22Rv1 (cell line): ENCODE measurements around the gene CCNK.

Experiments used
- H3K27ac ChIP-seq: fragments of 450-650 bp; 2 replicates; pipeline ENCODE4 v1.5.1; 2017
- ZFX ChIP-seq: fragments of 450-650 bp; IDR thresholded peaks from 2 replicates; pipeline ENCODE4 v1.6.1; 2017; ENCODE audit warnings: antibody characterized with exemption, borderline replicate concordance
- TF ChIP-seq, protein P1 (sequence below): fragments of 450-650 bp; IDR thresholded peaks from 2 replicates; pipeline ENCODE4 v1.5.1; 2017; ENCODE audit warnings: mild to moderate bottlenecking

The CCNK gene

DNA sequence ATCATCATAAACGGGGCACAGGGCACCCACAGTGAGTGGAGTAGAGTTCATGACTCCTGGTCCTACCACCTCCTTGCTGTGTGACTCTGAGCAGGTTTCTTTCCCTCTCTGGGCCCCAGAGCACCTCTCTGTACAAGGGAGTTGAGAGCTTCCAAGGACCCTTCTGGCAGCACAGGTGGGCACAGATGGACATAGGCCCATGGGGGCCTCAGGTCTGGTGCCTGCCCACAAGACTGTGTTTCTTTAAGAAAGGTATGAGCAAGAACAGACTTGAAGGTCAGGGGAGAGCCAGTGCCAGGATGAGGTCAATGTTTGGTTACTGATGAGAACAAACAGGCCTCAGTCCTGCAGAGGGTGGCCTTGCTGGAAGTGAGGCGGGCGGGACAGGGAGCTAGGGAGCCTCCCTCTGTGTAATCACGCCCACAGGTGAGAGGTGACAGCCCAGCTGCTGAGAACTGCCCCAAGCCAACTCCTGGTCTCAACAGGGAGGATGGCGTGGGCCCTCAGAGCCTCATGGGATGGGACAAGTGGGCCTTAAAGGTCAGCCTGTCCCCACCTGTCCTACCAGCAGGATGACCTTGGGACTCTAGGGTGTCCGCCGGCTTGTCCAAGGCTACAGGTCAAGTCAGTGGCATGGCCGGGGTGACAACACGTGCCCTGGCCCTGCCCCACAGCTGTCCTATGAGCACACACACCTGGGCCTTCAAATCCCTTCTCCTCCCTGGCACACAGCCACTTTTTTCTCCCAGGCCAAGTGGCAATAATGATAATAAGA, 73.7 kb downstream of the CCNK start:
- H3K27ac ChIP-seq, result peak overlapping the region; percentile 20; the same call in 1 of the 2 replicates

DNA sequence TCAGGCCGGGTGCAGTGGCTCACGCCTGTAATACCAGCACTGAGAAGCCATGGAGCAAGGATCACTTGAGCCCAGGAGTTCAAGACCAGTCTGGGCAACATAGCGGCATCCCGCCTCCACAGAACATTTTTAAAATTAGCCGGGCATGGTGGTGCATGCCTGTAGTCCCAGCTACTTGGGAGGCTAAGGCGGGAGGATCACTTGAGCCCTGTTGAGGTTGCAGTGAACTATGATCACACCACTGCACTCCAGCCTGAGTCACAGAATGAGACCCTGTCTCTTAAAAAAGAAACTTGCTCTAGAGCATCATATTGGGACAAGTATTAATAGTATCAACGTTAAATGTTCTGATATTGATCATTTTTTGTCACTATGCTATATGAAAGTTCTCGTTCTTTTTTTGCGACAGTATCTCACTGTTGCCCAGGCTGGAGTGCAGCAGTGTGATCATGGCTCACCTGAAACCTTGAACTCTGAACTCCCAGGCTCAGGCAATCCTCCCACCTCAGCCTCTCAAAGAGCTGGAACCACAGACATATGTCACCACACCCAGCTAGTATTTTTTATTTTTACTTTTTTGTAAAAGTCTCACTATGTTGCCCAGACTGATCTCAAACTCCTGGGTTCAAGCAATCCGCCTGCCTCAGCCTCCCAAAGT, 75.1 kb downstream of the CCNK start:
- no peak for TF ChIP-seq ZFX
- TF ChIP-seq, protein P1, sequence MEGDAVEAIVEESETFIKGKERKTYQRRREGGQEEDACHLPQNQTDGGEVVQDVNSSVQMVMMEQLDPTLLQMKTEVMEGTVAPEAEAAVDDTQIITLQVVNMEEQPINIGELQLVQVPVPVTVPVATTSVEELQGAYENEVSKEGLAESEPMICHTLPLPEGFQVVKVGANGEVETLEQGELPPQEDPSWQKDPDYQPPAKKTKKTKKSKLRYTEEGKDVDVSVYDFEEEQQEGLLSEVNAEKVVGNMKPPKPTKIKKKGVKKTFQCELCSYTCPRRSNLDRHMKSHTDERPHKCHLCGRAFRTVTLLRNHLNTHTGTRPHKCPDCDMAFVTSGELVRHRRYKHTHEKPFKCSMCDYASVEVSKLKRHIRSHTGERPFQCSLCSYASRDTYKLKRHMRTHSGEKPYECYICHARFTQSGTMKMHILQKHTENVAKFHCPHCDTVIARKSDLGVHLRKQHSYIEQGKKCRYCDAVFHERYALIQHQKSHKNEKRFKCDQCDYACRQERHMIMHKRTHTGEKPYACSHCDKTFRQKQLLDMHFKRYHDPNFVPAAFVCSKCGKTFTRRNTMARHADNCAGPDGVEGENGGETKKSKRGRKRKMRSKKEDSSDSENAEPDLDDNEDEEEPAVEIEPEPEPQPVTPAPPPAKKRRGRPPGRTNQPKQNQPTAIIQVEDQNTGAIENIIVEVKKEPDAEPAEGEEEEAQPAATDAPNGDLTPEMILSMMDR, result no peak
- 0 out of 2 replicates have a peak overlapping the region, but pooled peaks have one; percentile 20 for H3K27ac ChIP-seq

More for the DNA sequence above, 73.7 kb downstream of the CCNK start:
- TF ChIP-seq, protein P1, result no peak
- no peak for TF ChIP-seq ZFX

DNA sequence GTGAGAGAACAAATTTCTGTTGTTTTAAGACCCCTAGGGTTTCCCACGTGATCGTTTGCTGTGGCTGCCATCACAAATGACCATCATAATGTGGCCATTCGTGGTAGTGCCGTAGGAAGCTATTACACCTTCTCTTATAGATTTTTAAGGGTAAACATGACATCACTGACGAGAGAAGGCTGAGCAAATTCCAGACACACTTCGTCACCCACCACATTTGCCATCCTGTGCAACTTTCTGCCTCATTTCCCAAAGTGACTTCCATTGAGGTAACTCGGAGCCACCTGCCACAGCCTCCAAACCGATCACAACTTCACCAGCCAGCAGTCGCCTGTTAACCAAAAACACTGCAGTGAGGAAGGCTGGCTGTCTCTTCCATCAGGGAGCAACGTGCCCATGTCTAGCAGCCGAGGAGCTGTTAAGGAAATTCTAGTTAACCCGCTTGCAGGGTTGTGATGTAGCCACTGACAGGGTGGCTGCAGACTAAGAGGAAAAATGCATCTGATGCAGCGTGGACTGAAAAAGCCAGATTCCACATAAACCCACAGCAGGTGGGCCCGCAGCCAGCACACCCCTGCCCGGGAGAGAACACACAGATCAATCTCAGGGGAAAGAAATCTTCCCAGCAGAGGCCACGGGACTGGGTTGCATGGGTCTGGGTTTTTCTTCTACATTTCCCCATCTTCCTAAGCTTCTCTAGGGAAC, 78.2 kb downstream of the CCNK start:
- TF ChIP-seq, protein P1, result no peak
- TF ChIP-seq ZFX, result no peak
- H3K27ac ChIP-seq, result no peak overlapping the region

DNA sequence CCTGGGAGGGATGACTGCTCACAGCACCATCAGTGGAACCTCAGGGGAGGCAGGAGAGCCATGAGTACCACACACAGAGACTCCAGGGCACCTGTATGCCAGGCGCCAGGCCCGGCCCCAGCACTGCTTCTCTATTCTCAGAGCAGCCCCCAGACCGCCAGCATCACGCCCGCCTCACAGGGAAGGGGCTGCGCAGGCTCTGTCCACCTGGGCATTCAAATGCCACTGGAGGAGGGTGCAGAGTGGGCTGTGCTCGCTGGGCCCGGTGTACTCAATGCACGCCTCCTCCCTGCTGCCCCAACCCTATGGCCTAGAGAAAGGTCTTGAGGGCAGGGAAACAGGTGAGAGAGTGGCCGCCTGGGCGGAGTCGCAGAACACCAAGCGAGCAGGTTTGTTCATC, 79.2 kb downstream of the CCNK start:
- H3K27ac ChIP-seq, result no peak overlapping the region
- TF ChIP-seq, protein P1, result no peak
- no peak for TF ChIP-seq ZFX

DNA sequence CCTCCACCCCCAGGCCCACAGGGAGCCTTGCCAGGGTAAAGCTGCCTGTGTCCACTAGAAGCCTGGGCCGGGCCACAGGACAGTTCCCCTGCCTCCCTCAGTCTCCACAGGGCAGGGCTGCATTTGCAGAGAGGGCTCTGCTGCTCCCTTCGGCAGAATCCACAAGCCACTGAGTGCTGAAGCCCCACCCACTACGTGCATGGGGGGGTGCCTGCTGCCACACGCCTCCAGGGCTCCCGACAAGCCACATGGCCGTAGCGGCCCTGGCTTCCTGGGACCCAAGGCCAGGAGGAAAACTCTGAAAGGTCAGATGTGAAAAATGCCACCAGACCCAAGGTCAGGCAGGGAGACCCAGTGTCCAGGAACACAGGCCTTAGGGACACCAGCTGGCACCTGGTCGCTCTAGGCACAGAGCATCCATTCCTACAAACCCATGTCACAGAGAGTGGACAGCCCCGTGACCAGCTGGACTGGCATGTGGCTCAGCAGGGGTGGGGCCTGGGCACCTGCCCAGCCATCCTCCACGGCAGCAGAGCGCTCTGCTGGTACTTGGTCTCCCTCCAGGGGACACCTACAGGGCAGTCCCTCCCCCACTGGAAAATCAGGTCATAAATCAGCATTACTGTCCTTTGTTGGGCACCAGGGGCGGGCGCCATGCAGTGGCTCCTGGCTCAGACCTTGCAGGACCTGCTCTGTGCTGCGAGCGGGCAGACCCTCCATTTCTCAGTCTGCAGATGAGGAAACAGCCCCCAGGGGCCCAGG, 79.9 kb downstream of the CCNK start:
- H3K27ac ChIP-seq, result no peak overlapping the region
- TF ChIP-seq ZFX, result no peak
- TF ChIP-seq, protein P1, result no peak

DNA sequence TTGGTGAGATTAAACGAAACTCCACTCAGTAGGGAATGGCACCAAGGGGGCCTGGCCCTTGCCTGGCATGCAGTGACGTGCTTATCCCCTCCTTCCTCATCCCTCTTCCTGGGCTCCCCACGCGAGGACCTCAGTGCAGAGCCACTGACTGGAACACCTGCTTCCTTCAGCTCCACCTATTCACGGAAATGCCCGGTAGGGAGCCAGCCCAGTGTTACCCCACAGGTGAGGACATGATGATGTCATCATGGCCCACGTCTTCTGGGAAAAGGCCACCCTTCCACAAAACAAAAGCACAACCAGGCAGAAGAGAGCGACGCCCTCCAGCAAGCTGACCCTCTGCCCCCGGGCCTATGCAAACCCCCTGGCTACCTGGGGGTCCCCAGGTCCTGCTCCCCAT, 80.7 kb downstream of the CCNK start:
- no peak overlapping the region for H3K27ac ChIP-seq
- no peak for TF ChIP-seq ZFX
- TF ChIP-seq, protein P1, result no peak
